GM12874 (cell line): ENCODE measurements around the gene PEPD.

Experiments used
- CTCF ChIP-seq: IDR thresholded peaks from 2 replicates; pipeline ENCODE4 v1.5.1; 2011; ENCODE audit warnings: low read depth, mild to moderate bottlenecking, control low read depth, low read length, moderate library complexity; ENCODE audit not compliant: insufficient read depth

PEPD gene

GRCh38 chr19:33487901-33488800 is 33.4 kb downstream of the PEPD start:
- no peak for TF ChIP-seq CTCF

- TF ChIP-seq CTCF = no peak
Measured at GRCh38 chr19:33486936-33487811, 34.4 kb downstream of the PEPD start.

- TF ChIP-seq CTCF = no peak
Measured at GRCh38 chr19:33486407-33486806, 35.2 kb downstream of the PEPD start.

- no peak for TF ChIP-seq CTCF
Measured at GRCh38 chr19:33484226-33484774, 37.3 kb downstream of the PEPD start.

GRCh38 chr19:33482476-33482875 is 39.1 kb downstream of the PEPD start:
- no peak for TF ChIP-seq CTCF

- no peak for TF ChIP-seq CTCF
Measured at GRCh38 chr19:33481863-33482262, 39.7 kb downstream of the PEPD start.

GRCh38 chr19:33477781-33478180 is 43.8 kb downstream of the PEPD start:
- TF ChIP-seq CTCF = no peak
